Measurements from ENCODE around the gene ZNF141. TPM values are rescaled to one million over a fixed set of nuclear protein-coding genes. Genes with fewer than 3 reads are reported as not detected.

Gene ZNF141
- total and polyA plus RNA-seq, 2 of the 4 experiments (the other 2 are of a cell fraction) = 1.8 to 4.7 TPM

DNA sequence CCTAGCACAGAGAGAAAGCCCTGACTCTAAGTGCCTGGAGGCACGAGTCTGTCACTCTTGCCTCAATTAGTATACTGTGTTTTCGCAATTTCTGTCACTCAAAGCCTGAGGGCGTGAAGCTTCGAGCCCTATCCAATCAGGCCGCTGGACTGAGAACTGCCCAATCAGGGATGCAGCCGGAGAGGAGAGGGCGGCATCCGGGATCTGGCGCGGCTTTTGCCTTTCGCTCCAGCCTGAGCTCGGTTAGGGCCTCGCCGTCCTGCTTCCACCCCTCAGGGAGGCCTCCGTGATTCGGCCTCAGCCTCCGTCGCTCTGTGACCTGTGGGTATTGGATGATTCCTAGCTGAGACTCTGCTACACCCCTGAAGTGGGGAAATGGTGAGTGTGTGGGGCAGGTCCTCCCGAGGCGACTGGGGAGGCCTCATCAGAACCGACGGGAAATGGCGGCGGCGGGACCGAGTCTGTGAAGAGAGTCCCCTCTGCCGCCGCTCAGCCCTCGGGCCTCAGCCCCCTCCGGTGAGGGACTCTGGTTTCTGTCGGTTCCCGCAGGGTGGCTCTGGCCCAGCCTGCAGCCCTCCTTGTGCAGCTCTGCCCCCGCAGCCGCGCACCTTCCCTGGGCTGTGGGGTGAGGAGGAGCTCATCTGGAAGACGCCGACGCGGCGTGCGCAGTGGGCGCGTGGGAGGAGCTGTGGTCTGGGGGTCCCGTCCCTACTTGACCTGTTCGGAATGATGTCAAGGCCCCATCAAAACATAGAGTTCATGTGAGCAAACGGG is 48.5 kb downstream of the ZNF141 start:
- DNase-seq = no peak
- Histone ChIP-seq H2BK15ac (ENCODE audit: low read depth, low read length) (no peak overlapping the region), H3K14ac (replicated peaks; ENCODE audit: low read depth, low read length) (no peak overlapping the region), H2AFZ (replicated peaks; ENCODE audit: low read length, poor library complexity) (peak overlapping the region; percentile 43), H3K9me3 (ENCODE audit: control insufficient read depth, insufficient read depth, low read length) (peaks cover 63% of the 10 kb centered on the region), H3K56ac (ENCODE audit: extremely low read depth, insufficient read depth, low read length) (no peak overlapping the region), H4K20me1 (ENCODE audit: insufficient read depth, low read length) (no peaks in the 10 kb centered on the region), H4K91ac (ENCODE audit: insufficient read depth, low read depth, low read length) (no peak overlapping the region), H2BK20ac (ENCODE audit: low read depth, low read length) (no peak overlapping the region), H2BK120ac (ENCODE audit: low read depth, low read length) (no peak overlapping the region), H3K36me3 (ENCODE audit: control insufficient read depth, insufficient read depth, low read length) (no peaks in the 10 kb centered on the region), H3K27me3 (ENCODE audit: control insufficient read depth, insufficient read depth, low read length) (no peaks in the 10 kb centered on the region), H2BK5ac (ENCODE audit: low read depth, low read length, poor library complexity, severe bottlenecking) (no peak overlapping the region), H4K5ac (ENCODE audit: low read depth, low read length) (no peak overlapping the region), H4K8ac (ENCODE audit: low read depth in 2 of 2, low read length in 2 of 2) (no peak overlapping the region), H2AK9ac (replicated peaks; ENCODE audit: low read depth, low read length, poor library complexity) (peak overlapping the region; percentile 50), H3K27ac (ENCODE audit: insufficient read depth, low read length) (no peak overlapping the region), H3K4me2 (ENCODE audit: low read depth, low read length) (no peak overlapping the region), H3K4me1 (ENCODE audit: control insufficient read depth, insufficient read depth, low read length) (no peaks in the 10 kb centered on the region), H2AK5ac (ENCODE audit: low read depth, low read length) (no peak overlapping the region), H3K18ac (ENCODE audit: low read depth, low read length) (no peak overlapping the region), H3K4me3 (ENCODE audit: insufficient read depth, low read depth, low read length) (no peak overlapping the region), H3K4ac (ENCODE audit: low read depth, low read length) (no peak overlapping the region), H3K79me1 (ENCODE audit: low read depth in 1 of 2, low read length in 2 of 2) (no peaks in the 10 kb centered on the region), H3K9me1 (ENCODE audit: insufficient read depth, low read length) (no peaks in the 10 kb centered on the region), H3K23ac (ENCODE audit: low read depth, low read length) (no peak overlapping the region), H3K9ac (ENCODE audit: low read depth, low read length) (no peak overlapping the region)
- ChIA-PET CTCF (no interaction called here), POLR2A (ENCODE audit: unreplicated experiment) (no interaction called here)
- BruUV-seq (replicated peaks) = no TSS peak
- in situ Hi-C loops (cut with MboI; ENCODE audit: low sequenced_read_pairs) (no loop called here), dilution Hi-C loops (cut with HindIII; ENCODE audit: low sequenced_read_pairs, unreplicated experiment) (no loop called here), intact Hi-C loops (cut with micrococcal nuclease) (no loop called here)
- TF ChIP-seq CEBPB (IDR thresholded peaks at IDR 0.05; ENCODE audit: low read depth, low read length) = no peak
- TF ChIP-seq BHLHE40 (IDR thresholded peaks at IDR 0.05; ENCODE audit: low read depth, low read length) = no peak
- no peak for TF ChIP-seq CHD1 (IDR thresholded peaks at IDR 0.05; ENCODE audit: low read depth, low read length)
- WGBS, 2 experiments (ENCODE audit: extremely low coverage in 2 of 2, insufficient read length in 1 of 2) = 6% methylated on average over 9 of the region's 46 CpGs; no CpG with 5 or more reads in 1 of the 2 experiments
- ATAC-seq (ENCODE audit: low read depth) = no peak

Data from IMR-90 (cell line).